CD4-positive, alpha-beta memory T cell (primary cell): Measurements from ENCODE around the gene ITPA. TPM values are rescaled to one million over a fixed set of nuclear protein-coding genes. Genes with fewer than 3 reads are reported as not detected.

ENCODE experiments used
- CTCF ChIA-PET: fragments of 350-600 bp; sonication (Branson Sonifier 250); formaldehyde crosslinking; loops from one replicate; lab custom pipeline; 2021; ENCODE audit warnings: inconsistent platforms; ENCODE audit not compliant: partially characterized antibody; lab: Charles Lee
- POLR2A ChIA-PET: fragments of 350-600 bp; sonication (Branson Sonifier 250); formaldehyde crosslinking; loops from one replicate; lab custom pipeline; 2021; ENCODE audit not compliant: partially characterized antibody; lab: Charles Lee
- DNase-seq, 5 donors: peaks; one replicate each; pipeline versions ENCODE4 v3.0.0 to v3.0.0-alpha.2; 2020 to 2022; ENCODE audit warnings: mixed read lengths in 1 of 5
- H3K27ac ChIP-seq: one replicate; pipeline ENCODE4 v1.7.0; 2013; ENCODE audit warnings: low read depth, low read length
- H3K27me3 ChIP-seq: 2 replicates; pipeline ENCODE4 v1.7.0; 2013; ENCODE audit warnings: mild to moderate bottlenecking, low read length, moderate library complexity; ENCODE audit not compliant: insufficient read depth
- H3K36me3 ChIP-seq: 2 replicates; pipeline ENCODE4 v1.7.0; 2013; ENCODE audit warnings: mild to moderate bottlenecking, low read length, moderate library complexity; ENCODE audit not compliant: insufficient read depth
- H3K4me1 ChIP-seq: 2 replicates; pipeline ENCODE4 v1.7.0; 2013; ENCODE audit warnings: mild to moderate bottlenecking, low read length, moderate library complexity; ENCODE audit not compliant: insufficient read depth
- H3K4me3 ChIP-seq, 2 donors: one replicate each; pipeline ENCODE4 v1.7.0; 2013; ENCODE audit warnings: low read length in 2 of 2, mild to moderate bottlenecking in 1 of 2
- H3K9me3 ChIP-seq, 2 donors: one replicate each; pipeline ENCODE4 v1.7.0; 2013; ENCODE audit warnings: low read length in 2 of 2, control low read depth in 1 of 2; ENCODE audit not compliant: control insufficient read depth in 1 of 2
- H3K27ac Mint-ChIP-seq, 7 donors: one replicate each; pipeline ENCODE4 v1.8.0; 2020 to 2021; ENCODE audit warnings: mixed read lengths in 7 of 7, mild to moderate bottlenecking in 6 of 7, inconsistent platforms in 3 of 7, moderate library complexity in 3 of 7
- H3K27me3 Mint-ChIP-seq, 2 donors: one replicate each; pipeline ENCODE4 v1.8.0; 2020 to 2021; ENCODE audit warnings: mixed read lengths in 2 of 2
- H3K36me3 Mint-ChIP-seq, 2 donors: one replicate each; pipeline ENCODE4 v1.8.0; 2020 to 2021; ENCODE audit warnings: mixed read lengths in 2 of 2, inconsistent platforms in 1 of 2, mild to moderate bottlenecking in 1 of 2
- H3K4me1 Mint-ChIP-seq, 4 donors: one replicate each; pipeline ENCODE4 v1.8.0; 2020 to 2021; ENCODE audit warnings: mixed read lengths in 4 of 4, mild to moderate bottlenecking in 1 of 4
- H3K4me3 Mint-ChIP-seq, 8 donors: one replicate each; pipeline ENCODE4 v1.8.0; 2020 to 2021; ENCODE audit warnings: mixed read lengths in 8 of 8, mild to moderate bottlenecking in 7 of 8, moderate library complexity in 6 of 8, inconsistent platforms in 3 of 8
- H3K9me3 Mint-ChIP-seq, 8 donors: one replicate each; pipeline ENCODE4 v1.8.0; 2020 to 2021; ENCODE audit warnings: mixed read lengths in 8 of 8, mild to moderate bottlenecking in 5 of 8, inconsistent platforms in 3 of 8, moderate library complexity in 1 of 8
- intact Hi-C: fragments of 100-400 bp; cut with micrococcal nuclease; formaldehyde crosslinking; loops from one replicate; pipeline ENCODE4 v1.15.1; 2023
- polyA plus RNA-seq, 2 donors: library from polyadenylated mRNA; unstranded; fragments of 300-500 nt; fragmentation: Illumina TruSeq; gene quantifications; one replicate each; pipeline ENCODE4 v1.2.3, GENCODE V29; 2021
- total RNA-seq, 2 experiments: library from RNA; stranded (reverse); gene quantifications; one replicate each; pipeline ENCODE4 v1.2.3, GENCODE V29; 2021

ITPA gene
- total and polyA plus RNA-seq, 4 experiments from 2014 or later, result 46.7 to 75.9 (median 47.4) TPM

DNA sequence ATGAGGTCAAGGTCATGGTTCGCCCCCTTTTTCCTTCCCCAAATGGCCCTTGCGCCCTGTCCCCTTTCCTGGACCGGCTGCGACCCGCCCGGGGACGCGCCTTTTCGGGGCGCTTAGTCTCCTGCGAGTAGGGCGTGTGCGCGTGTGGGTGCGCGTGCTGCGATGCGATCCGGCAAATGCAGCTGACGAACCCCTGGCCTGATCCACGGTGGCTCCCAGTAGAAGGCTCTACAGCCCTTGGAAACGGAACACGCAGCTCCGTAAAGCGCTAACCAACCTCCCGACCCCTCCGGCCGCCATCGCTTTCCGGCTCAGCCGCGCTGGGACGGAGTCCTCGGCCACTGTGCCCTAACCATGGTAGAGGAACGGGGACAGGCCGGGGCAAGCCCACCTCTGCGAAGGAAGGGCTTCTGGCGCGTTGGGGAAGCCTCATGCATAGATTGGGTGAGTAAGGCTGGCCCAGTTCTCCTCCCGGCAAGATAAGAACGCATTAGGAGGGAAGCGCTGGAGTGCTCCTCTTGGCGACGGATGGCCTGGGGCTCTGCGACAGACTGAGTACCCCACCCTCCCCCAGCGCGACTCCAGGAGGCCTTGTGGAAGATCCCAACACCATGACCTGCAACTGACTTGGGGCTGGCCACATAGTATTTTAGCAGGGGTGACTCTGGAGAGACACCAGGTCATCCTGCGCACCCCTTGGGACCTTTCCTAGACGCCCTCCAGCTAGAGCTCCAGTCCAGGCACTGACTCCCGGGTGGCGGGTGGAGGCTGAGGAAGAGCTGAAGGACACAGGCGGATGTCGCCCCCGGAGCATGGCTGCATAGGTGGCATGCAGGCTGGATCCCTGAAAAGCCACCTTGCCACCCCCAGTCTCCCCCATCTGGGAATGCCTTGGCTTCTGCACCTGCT, 30.8 kb downstream of the ITPA start:
- H3K4me1 ChIP-seq, result peaks cover 14% of the 10 kb centered on the region
- peak overlapping the region; percentile 85 to 95 (median 92) for H3K4me3 Mint-ChIP-seq
- peaks cover 15 to 38% of the 10 kb centered on the region in 2 donors for H3K27me3 Mint-ChIP-seq
- no peaks in the 10 kb centered on the region for H3K9me3 Mint-ChIP-seq
- peak in 1 of 5 donors; percentile 12 for DNase-seq
- H3K4me3 ChIP-seq, result peak overlapping the region; percentile 29 to 59
- peak overlapping the region in 1 of 7 donors; percentile 79 for H3K27ac Mint-ChIP-seq
- no peaks in the 10 kb centered on the region for H3K36me3 ChIP-seq
- ChIA-PET CTCF (interaction anchor here (0.6 to 1.9 kb wide), 4 partner anchors 9 to 77 kb away, joined by 3 to 8 read pairs (median 5); no protein-coding TSS in a partner anchor), POLR2A (interaction anchor here (2.2 to 2.4 kb wide), 2 partner anchors 17 to 31 kb away, joined by 7 to 15 read pairs; partner anchors contain the start of gene ITPA)
- peaks cover 32% of the 10 kb centered on the region for H3K27me3 ChIP-seq
- H3K36me3 Mint-ChIP-seq, result peaks cover 0 to 2% of the 10 kb centered on the region in 2 donors
- intact Hi-C loops, result loop anchor here (1.0 to 2.0 kb wide), 2 partner anchors 22 to 67 kb away; partner anchors contain the start of gene LZTS3
- H3K4me1 Mint-ChIP-seq, result peaks cover 2 to 23% (median 9%) of the 10 kb centered on the region in 4 donors
- no peak overlapping the region for H3K27ac ChIP-seq
- H3K9me3 ChIP-seq, result no peaks in the 10 kb centered on the region

DNA sequence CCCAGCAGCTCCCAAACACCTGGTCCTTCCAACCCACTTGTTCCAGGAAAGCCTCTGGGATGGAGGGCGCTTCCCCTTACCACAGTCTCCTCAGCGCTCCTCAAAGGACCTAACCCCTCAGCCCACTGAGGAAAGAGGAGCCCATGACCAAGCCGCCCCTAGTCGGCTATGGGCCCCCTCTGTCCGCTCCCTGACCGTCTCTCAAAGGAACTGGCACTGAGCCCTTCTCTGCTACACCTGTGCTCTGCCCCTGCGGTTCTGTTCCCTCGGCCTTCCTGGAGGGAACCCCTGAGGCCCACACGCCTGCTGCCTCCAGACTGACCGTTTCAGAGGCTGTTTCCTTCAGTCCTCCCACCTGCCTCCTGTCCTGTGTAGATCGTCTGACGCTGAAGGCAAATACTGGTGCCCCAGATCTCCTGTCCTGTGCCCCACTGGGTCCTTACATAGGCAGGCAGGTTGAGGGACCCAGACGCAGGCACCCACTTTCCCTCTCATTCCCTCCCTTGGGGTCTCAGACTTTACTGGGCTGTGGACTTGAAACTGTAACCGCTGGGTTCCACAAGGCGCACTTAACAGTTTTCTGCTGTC, 31.6 kb downstream of the ITPA start:
- peaks cover 13 to 38% of the 10 kb centered on the region in 2 donors for H3K27me3 Mint-ChIP-seq
- peak overlapping the region; percentile 27 to 81 (median 61) for H3K4me3 Mint-ChIP-seq
- Histone ChIP-seq H3K36me3 (no peaks in the 10 kb centered on the region), H3K9me3 (no peaks in the 10 kb centered on the region), H3K27ac (no peak overlapping the region), H3K4me3 (no peak overlapping the region), H3K4me1 (peaks cover 14% of the 10 kb centered on the region), H3K27me3 (peaks cover 25% of the 10 kb centered on the region)
- CTCF ChIA-PET, result interaction anchor here (1.9 kb wide), 1 partner anchor 22 kb away, joined by 8 read pairs; no protein-coding TSS in a partner anchor
- peaks cover 2 to 23% (median 9%) of the 10 kb centered on the region in 4 donors for H3K4me1 Mint-ChIP-seq
- H3K9me3 Mint-ChIP-seq, result no peaks in the 10 kb centered on the region
- intact Hi-C loops, result no loop called here
- DNase-seq, result no peak
- peaks cover 0 to 2% of the 10 kb centered on the region in 2 donors for H3K36me3 Mint-ChIP-seq
- POLR2A ChIA-PET, result no interaction called here
- H3K27ac Mint-ChIP-seq, result peak overlapping the region in 1 of 7 donors; percentile 75

DNA sequence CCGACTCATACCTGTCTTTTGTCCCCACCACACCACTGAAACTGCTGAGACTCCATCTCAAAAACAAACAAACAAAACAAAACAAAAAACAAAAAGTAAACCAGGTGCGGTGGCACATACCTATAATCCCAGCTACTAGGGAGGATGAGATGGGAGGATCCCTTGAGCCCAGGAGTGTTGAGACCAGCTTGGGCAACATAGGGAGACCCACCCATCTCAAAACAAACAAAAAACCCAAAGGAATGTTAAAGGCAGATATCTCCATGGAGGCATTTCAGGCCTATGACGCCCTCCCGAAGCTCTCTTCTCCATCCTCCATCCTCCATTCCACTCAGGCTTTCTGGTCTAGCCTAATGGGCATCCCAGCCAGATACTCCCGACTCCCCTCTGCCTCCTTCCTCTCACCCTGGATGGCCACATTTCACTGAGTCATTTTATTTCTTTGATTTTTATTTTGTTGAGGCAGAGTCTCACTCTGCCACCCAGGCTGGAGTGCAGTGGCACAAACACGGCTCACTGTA, 32.9 kb downstream of the ITPA start:
- Mint-ChIP-seq H3K36me3 (peaks cover 0 to 2% of the 10 kb centered on the region in 2 donors), H3K4me3 (peak overlapping the region in 1 of 8 donors; percentile 63), H3K4me1 (peaks cover 2 to 18% (median 8%) of the 10 kb centered on the region in 4 donors), H3K27me3 (peaks cover 7 to 29% of the 10 kb centered on the region in 2 donors), H3K9me3 (no peaks in the 10 kb centered on the region), H3K27ac (no peak overlapping the region)
- ChIA-PET CTCF (no interaction called here), POLR2A (interaction anchor here (0.8 kb wide), 1 partner anchor 24 kb away, joined by 3 read pairs; no protein-coding TSS in a partner anchor)
- no peaks in the 10 kb centered on the region for H3K36me3 ChIP-seq
- DNase-seq, result no peak
- intact Hi-C loops, result no loop called here
- peaks cover 16% of the 10 kb centered on the region for H3K27me3 ChIP-seq
- H3K4me3 ChIP-seq, result no peak overlapping the region
- no peaks in the 10 kb centered on the region for H3K9me3 ChIP-seq
- no peak overlapping the region for H3K27ac ChIP-seq
- H3K4me1 ChIP-seq, result peaks cover 14% of the 10 kb centered on the region

DNA sequence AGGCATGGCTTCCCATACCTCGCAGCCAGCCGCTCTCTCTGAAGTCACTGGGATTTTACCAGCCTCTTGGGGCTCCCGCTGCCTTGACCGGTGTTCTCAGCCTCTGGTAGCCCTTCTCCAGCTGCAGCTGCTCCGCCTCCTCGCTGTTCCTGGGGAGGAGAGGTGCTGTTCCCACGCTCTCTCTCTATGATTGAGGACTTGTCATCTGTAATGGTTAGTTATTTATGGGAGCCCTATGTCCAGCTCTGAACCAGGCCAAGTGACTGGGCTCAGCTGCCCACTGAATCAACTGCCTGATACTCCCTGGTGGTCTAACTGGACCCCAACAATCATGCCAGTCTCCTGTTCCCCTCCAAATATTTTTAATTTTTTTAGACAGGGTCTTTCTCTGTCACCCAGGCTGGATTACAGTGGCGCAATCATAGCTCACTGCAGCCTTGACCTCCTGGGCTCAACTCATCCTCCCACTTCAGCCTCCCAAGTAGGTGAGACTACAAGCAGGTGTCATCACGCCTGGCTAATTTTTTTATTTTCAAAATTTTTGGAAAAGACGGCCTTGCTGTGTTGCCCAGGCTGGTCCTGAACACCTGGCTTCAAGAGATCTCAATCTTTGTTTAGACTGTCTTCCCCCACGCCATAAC, 34.5 kb downstream of the ITPA start:
- H3K4me3 ChIP-seq, result no peak overlapping the region
- Mint-ChIP-seq H3K9me3 (no peaks in the 10 kb centered on the region), H3K4me1 (peaks cover 2 to 17% (median 8%) of the 10 kb centered on the region in 4 donors), H3K36me3 (peaks cover 0 to 2% of the 10 kb centered on the region in 2 donors), H3K4me3 (no peak overlapping the region), H3K27ac (peak overlapping the region in 1 of 7 donors; percentile 17), H3K27me3 (peaks cover 6 to 35% of the 10 kb centered on the region in 2 donors)
- peaks cover 15% of the 10 kb centered on the region for H3K27me3 ChIP-seq
- H3K9me3 ChIP-seq, result no peaks in the 10 kb centered on the region
- H3K27ac ChIP-seq, result no peak overlapping the region
- no peaks in the 10 kb centered on the region for H3K36me3 ChIP-seq
- H3K4me1 ChIP-seq, result peaks cover 13% of the 10 kb centered on the region
- no peak for DNase-seq
- ChIA-PET POLR2A (no interaction called here), CTCF (interaction anchor here (1.1 kb wide), 1 partner anchor 25 kb away, joined by 3 read pairs; no protein-coding TSS in a partner anchor)
- intact Hi-C loops, result no loop called here

DNA sequence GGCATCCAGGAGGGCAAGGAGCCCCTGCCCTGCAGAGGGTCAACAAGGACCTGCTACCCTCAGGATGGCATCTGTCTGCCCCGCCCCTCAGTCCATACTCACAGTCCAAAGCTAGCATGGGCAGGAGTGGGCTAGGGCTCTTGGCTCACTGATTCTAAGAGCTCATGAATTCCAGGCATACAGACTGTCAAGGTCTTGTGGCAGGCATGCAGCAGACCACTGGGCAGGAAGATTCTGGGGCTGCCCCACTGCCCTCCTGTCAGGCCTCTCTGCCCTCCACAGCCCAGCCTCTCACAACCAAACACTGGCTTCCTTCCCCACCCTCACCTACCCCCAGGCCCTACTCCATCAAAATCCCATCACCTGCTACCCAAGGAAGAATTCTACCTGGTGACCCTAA, 35.3 kb downstream of the ITPA start:
- no peak for DNase-seq
- Mint-ChIP-seq H3K9me3 (no peaks in the 10 kb centered on the region), H3K27ac (no peak overlapping the region), H3K27me3 (peaks cover 5 to 33% of the 10 kb centered on the region in 2 donors), H3K4me1 (peaks cover 2 to 16% (median 6%) of the 10 kb centered on the region in 4 donors), H3K36me3 (peaks cover 0 to 2% of the 10 kb centered on the region in 2 donors), H3K4me3 (no peak overlapping the region)
- no peaks in the 10 kb centered on the region for H3K36me3 ChIP-seq
- peaks cover 16% of the 10 kb centered on the region for H3K4me1 ChIP-seq
- intact Hi-C loops, result no loop called here
- H3K27me3 ChIP-seq, result peaks cover 16% of the 10 kb centered on the region
- no peak overlapping the region for H3K27ac ChIP-seq
- H3K4me3 ChIP-seq, result no peak overlapping the region
- ChIA-PET CTCF (interaction anchor here (1.1 kb wide), 1 partner anchor 26 kb away, joined by 3 read pairs; no protein-coding TSS in a partner anchor), POLR2A (no interaction called here)
- H3K9me3 ChIP-seq, result no peaks in the 10 kb centered on the region

DNA sequence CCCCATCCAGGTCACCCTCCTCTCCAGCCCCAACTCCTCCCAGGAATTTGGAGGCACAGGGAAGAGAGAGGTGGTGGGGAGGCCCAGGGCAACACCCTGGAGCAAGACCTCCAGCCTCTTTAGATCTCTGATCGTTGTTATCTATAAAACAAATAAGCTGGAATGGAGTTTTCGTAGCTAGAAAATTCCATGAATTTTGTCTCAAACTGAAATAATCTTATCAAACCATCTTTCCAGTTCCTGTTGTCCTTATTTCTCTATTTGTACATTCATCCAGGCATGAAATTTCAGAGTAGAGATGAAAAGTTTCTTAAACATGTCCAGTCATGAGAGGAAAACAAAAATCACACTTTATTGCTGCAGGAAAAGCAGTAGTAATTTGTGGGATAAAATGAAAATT, 35.9 kb downstream of the ITPA start:
- DNase-seq, result no peak
- peaks cover 0 to 11% (median 1%) of the 10 kb centered on the region in 4 donors for H3K4me1 Mint-ChIP-seq
- Histone ChIP-seq H3K27me3 (peaks cover 12% of the 10 kb centered on the region), H3K4me1 (peaks cover 11% of the 10 kb centered on the region), H3K9me3 (no peaks in the 10 kb centered on the region), H3K4me3 (no peak overlapping the region), H3K27ac (no peak overlapping the region), H3K36me3 (no peaks in the 10 kb centered on the region)
- H3K9me3 Mint-ChIP-seq, result no peaks in the 10 kb centered on the region
- intact Hi-C loops, result no loop called here
- H3K27me3 Mint-ChIP-seq, result peaks cover 4 to 28% of the 10 kb centered on the region in 2 donors
- POLR2A ChIA-PET, result no interaction called here
- CTCF ChIA-PET, result interaction anchor here (0.9 to 1.7 kb wide), 2 partner anchors 19 to 26 kb away, joined by 3 to 5 read pairs; no protein-coding TSS in a partner anchor
- no peak overlapping the region for H3K27ac Mint-ChIP-seq
- H3K36me3 Mint-ChIP-seq, result no peaks in the 10 kb centered on the region
- no peak overlapping the region for H3K4me3 Mint-ChIP-seq
